ENCODE measurements around the gene CYB5RL.

The CYB5RL gene

DNA sequence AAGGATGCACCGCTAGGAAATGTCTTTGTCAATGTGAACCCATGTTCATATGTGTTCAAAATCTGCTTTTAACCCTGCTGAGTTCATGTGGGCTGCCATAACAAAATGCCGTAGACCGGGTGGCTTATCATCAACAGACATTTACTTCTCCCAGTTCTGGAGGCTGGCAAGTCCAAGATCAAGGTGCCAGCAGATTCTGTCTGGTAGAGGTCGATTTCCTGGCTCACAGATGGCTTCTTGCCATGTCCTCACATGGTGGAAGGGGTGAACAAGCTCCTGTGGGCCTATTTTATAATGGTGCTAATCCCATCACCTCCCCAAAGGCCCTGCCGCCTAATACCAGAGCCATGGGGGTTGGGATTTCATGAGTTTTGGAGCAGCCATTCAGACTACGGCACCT is 42.4 kb downstream of the CYB5RL start:
- no peak for DNase-seq

DNA sequence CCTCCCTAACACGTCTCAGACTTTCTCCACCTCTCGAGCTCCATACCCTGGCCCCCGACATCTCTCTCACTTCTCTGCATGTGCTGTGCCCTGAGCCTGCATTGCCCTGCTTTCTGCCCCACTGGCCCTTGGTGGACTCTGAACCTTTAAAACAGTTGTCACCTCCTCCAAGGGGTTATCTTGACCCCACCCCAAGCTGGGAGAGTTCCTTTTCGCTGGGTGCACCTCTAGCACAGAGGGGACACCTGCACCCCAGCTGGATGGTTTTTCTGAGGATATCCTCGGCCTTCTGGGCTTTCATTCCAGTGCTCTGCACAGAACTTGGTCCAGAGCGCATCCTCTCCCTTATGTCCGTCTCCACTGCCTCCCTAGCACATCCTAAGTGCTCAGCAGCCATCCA is 42.8 kb downstream of the CYB5RL start:
- no peak for DNase-seq

DNA sequence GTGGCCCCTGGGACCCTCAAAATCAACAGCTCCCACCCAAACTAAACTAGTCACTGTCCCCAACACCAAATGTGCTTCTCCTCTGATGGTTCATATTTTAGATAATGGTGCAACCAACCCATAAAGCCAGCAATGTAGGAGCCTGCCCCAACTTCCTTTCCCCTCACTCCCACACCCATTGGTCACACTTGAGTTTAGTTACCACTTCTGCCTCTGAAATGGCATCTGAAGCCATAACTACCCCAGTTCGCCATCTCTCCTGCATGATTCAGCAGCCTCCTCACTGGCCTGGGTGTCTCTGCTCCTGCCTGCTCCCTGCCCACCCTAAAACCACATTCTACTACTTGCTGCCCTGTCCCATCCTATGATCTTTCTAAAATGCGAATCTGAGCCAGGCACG is 43.6 kb downstream of the CYB5RL start:
- no peak for DNase-seq

DNA sequence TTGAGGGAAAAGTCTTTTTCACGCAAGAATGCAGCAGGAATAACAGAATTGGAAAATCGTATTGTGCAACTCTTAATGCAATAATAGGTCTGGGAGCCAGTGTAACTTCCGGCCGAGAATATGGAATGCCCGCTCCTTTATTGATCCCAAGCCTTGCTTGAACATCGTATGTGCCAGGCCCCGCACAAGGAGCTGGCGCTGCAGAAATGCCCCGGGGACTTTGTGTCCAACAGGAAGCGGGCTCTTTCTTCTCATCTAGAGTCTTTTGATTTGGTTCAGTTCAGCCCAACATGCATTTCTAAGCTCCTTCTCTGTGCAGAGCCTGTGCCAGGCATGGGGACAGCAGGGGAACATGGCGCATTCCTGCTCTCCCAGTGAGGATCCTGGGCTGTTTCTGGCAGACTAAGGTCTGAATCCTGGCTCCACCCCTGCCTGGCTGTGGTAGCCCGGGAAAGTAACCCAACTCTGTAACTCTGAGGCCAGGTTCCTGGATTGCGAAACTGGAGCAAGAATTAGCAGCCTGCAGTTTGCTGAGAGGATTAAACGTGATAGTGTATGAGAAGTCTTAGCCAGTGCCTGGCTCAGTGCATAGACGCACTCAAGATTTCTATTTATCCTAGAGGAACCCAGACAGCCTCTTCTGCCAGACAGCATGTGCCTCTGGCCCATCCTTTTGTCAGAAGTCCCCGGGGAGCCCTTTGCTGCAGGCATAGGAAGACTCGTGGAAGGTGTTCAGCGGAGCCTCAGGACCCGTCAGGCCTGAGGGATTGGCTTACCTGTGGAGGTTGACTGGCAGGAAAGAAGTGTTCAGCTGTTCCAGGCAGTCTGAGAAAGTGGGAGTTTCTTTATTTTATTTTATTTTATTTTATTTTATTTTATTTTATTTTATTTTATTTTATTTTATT is 46.0 kb downstream of the CYB5RL start:
- DNase-seq, result no peak

DNA sequence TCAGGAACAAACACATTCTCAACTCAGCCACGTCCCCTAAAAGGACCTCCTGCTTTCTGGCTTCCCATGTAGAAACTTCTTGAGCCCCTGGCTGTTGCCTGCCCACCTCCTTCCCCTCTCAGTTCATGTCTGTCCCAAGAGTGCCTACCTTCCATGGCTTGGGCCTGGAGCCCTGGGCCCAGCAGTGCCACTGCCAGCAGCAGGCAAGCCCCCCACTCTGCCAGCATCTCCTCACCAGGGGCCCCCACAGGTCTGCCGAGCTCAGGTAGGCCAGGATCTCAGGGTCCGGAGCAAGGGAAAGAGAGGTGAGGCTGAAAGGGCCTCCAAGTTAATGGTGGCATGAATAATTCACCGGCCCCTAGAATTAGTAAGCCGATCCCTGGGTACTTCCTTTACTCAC is 47.1 kb downstream of the CYB5RL start, which contains the start of gene CDCP2:
Gene CDCP2 (minus strand): TSS at position 305 of the 400 bp plus-strand sequence. CDS start 78 bp downstream, at position 227.
- no peak for DNase-seq

DNA sequence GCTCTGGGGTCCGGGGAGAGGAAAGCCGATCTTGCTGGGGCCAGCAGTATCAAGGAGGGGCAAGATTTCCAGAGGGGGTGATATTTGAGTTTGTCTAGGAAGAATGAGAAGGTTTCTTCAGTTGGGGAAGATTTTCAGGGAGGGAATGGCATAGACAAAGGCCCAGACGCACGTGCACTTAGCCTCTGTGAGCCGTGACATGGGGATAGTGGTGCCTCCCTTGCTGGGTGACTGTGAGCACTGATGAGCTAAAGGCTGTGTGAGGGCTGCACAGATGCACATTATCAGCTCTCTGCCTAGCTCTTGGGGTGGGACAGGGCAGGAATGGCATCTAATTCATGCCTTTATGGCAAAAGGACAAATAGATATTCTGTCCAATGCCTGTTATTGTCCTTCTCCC is 48.8 kb downstream of the CYB5RL start:
- DNase-seq, result no peak
